Loucy (cell line): ENCODE results near the gene NABP2.

ENCODE experiments used
- EZH2phosphoT487 ChIP-seq: fragments of 200-600 bp; IDR thresholded peaks from 2 replicates; pipeline ENCODE4 v1.6.1; 2018; ENCODE audit warnings: antibody characterized with exemption, mild to moderate bottlenecking, moderate library complexity, borderline replicate concordance
- TF ChIP-seq, protein P1 (sequence below): fragments of 200-600 bp; sonication (generic); conservative IDR thresholded peaks from 2 replicates; pipeline ENCODE4 v1.5.1; 2014; ENCODE audit warnings: mild to moderate bottlenecking, antibody characterized with exemption, low read length

DNA sequence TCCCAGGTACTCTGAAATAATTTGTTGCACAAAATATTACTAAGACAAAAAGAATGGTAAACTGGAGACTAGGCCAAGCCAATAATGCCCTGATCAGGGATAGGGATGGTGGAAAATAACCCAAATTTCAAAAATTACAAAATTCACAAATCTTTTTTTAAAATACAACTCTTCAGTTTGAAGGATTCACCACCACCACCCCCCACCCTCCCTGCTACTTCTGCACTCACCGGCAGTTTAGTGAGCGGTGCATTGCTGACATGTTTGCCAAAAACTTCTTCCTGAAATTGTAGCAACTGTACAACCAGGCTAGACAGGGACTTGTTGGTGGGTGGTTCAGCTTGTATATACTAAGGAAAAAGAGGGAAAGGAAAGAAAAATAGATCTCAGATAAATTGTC, 37.2 kb upstream of the NABP2 start:
- TF ChIP-seq, protein P1, sequence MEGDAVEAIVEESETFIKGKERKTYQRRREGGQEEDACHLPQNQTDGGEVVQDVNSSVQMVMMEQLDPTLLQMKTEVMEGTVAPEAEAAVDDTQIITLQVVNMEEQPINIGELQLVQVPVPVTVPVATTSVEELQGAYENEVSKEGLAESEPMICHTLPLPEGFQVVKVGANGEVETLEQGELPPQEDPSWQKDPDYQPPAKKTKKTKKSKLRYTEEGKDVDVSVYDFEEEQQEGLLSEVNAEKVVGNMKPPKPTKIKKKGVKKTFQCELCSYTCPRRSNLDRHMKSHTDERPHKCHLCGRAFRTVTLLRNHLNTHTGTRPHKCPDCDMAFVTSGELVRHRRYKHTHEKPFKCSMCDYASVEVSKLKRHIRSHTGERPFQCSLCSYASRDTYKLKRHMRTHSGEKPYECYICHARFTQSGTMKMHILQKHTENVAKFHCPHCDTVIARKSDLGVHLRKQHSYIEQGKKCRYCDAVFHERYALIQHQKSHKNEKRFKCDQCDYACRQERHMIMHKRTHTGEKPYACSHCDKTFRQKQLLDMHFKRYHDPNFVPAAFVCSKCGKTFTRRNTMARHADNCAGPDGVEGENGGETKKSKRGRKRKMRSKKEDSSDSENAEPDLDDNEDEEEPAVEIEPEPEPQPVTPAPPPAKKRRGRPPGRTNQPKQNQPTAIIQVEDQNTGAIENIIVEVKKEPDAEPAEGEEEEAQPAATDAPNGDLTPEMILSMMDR: no peak
- TF ChIP-seq EZH2phosphoT487: no peak
